ENCODE measurements around the gene DPP6. TPM values are rescaled to one million over a fixed set of nuclear protein-coding genes. Genes with fewer than 3 reads are reported as not detected.

DPP6 gene
- total and polyA plus RNA-seq, 2 donors (not counting 1 experiment from before 2014, with no cell fraction given), result not detected

DNA sequence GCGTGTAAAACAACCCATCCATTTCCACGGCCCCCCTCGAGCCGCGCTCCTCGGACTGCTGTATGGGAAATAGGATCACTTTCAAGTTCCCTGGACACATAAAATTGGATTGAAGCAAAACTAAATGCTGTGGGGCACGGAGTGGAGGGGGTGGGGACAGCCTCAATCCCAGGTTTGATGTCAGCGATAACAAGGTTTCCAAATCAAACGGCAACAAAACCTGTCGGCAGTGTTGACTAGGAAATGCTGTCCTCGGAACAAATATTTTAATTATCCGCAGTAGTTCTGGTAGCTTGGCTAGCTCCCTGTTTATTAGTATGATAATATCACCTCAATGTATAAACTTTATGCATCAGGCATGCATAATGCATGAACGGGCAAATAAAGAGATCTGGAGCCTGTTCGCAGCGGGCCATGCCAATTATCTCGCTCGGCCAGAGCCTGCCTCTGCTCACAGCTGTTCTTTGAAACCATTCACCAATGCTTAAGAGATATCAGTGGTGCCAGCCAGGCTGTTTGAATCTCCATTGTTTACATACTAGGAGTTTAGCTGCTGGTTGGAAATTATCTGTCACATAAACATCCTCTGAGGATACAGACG, 789.6 kb downstream of the DPP6 start:
- no peak overlapping the region for H3K4me3 ChIP-seq (ENCODE audit: control extremely low read depth in 1 of 5, extremely low read depth in 1 of 5, insufficient read depth in 1 of 5, low read depth in 2 of 5, low read length in 4 of 5)
- no peaks in the 10 kb centered on the region for H3K79me2 ChIP-seq (ENCODE audit: control insufficient read depth, insufficient read depth, low read length)
- Mint-ChIP-seq H3K4me3 (no peak overlapping the region), H3K4me1 (no peaks in the 10 kb centered on the region), H3K27ac (no peak overlapping the region), H3K9me3 (ENCODE audit: insufficient read depth) (no peaks in the 10 kb centered on the region), H3K27me3 (peaks cover 5% of the 10 kb centered on the region)
- H3K4me1 ChIP-seq (ENCODE audit: control insufficient read depth in 2 of 2, insufficient read depth in 2 of 2, low read length in 2 of 2), result no peaks in the 10 kb centered on the region
- ChIA-PET POLR2A (no interaction called here), CTCF (no interaction called here)
- H2AFZ ChIP-seq (ENCODE audit: insufficient read depth, low read depth, low read length, poor library complexity, severe bottlenecking), result no peak overlapping the region
- TF ChIP-seq EZH2 (IDR thresholded peaks at IDR 0.05; ENCODE audit: borderline replicate concordance, insufficient read depth, low read depth, low read length, poor library complexity, severe bottlenecking), result no peak
- no peaks in the 10 kb centered on the region for H3K36me3 ChIP-seq (replicated peaks in 1 of 2; ENCODE audit: control extremely low read depth in 1 of 2, control insufficient read depth in 1 of 2, extremely low read depth in 1 of 2, insufficient read depth in 2 of 2, low read length in 1 of 2)
- intact Hi-C loops (cut with micrococcal nuclease), result no loop called here
- H4K20me1 ChIP-seq (ENCODE audit: control insufficient read depth, insufficient read depth, low read length, poor library complexity, severe bottlenecking), result no peaks in the 10 kb centered on the region
- no peak overlapping the region for H3K27ac ChIP-seq (ENCODE audit: low read length in 2 of 2)
- no peak overlapping the region for H3K4me2 ChIP-seq (replicated peaks; ENCODE audit: low read depth, low read length, poor library complexity, severe bottlenecking)
- DNase-seq (no peak), ATAC-seq (ENCODE audit: low read depth) (no peak)
- H3K9me3 ChIP-seq (ENCODE audit: control extremely low read depth in 1 of 3, control insufficient read depth in 2 of 3, insufficient read depth in 1 of 3, low read length in 2 of 3), result peaks cover 0 to 10% (median 0%) of the 10 kb centered on the region in 3 donors
- no peaks in the 10 kb centered on the region for H3K27me3 ChIP-seq (replicated peaks in 1 of 4; ENCODE audit: control extremely low read depth in 1 of 4, control insufficient read depth in 3 of 4, insufficient read depth in 4 of 4, low read length in 3 of 4)
- no peak overlapping the region for H3K9ac ChIP-seq (ENCODE audit: low read length)
- 62% methylated on average over 15 of the region's 18 CpGs for WGBS (ENCODE audit: insufficient coverage)

DNA sequence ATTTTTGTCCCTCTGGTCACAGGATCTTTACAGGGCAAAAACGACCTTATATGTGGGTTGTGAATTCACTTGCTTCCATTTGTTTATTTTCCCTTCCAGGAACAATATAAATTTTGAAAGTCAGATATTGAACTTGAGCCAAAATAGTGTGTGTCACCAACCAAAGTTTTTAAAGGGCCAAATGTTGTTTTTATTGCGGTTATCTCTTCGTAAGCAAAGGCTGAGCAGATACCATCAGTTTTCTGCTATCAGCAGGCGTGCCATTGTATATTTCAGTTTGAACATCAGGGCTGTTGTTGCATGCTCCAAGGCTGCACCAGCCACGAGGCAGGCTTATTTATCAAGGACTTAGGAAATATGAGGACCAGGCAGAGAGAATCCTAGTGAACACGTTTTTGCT, 790.4 kb downstream of the DPP6 start:
- POLR2A ChIA-PET, result no interaction called here

More for the DNA sequence above, 790.4 kb downstream of the DPP6 start:
- H3K9me3 ChIP-seq (ENCODE audit: control extremely low read depth in 1 of 3, control insufficient read depth in 2 of 3, insufficient read depth in 1 of 3, low read length in 2 of 3), result peaks cover 0 to 10% (median 0%) of the 10 kb centered on the region in 3 donors
- no peak overlapping the region for H3K4me3 Mint-ChIP-seq
- TF ChIP-seq EZH2 (IDR thresholded peaks at IDR 0.05; ENCODE audit: borderline replicate concordance, insufficient read depth, low read depth, low read length, poor library complexity, severe bottlenecking), result no peak
- TF ChIP-seq, protein P1, sequence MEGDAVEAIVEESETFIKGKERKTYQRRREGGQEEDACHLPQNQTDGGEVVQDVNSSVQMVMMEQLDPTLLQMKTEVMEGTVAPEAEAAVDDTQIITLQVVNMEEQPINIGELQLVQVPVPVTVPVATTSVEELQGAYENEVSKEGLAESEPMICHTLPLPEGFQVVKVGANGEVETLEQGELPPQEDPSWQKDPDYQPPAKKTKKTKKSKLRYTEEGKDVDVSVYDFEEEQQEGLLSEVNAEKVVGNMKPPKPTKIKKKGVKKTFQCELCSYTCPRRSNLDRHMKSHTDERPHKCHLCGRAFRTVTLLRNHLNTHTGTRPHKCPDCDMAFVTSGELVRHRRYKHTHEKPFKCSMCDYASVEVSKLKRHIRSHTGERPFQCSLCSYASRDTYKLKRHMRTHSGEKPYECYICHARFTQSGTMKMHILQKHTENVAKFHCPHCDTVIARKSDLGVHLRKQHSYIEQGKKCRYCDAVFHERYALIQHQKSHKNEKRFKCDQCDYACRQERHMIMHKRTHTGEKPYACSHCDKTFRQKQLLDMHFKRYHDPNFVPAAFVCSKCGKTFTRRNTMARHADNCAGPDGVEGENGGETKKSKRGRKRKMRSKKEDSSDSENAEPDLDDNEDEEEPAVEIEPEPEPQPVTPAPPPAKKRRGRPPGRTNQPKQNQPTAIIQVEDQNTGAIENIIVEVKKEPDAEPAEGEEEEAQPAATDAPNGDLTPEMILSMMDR (IDR thresholded peaks at IDR 0.05), result no peak
- intact Hi-C loops (cut with micrococcal nuclease), result no loop called here
- DNase-seq (no peak), ATAC-seq (ENCODE audit: low read depth) (no peak)
- no peaks in the 10 kb centered on the region for H3K27me3 ChIP-seq (replicated peaks in 1 of 4; ENCODE audit: control extremely low read depth in 1 of 4, control insufficient read depth in 3 of 4, insufficient read depth in 4 of 4, low read length in 3 of 4)
- 26% methylated on average over 5 of the region's 6 CpGs for WGBS (ENCODE audit: insufficient coverage)
- H3K4me3 ChIP-seq (ENCODE audit: control extremely low read depth in 1 of 5, extremely low read depth in 1 of 5, insufficient read depth in 1 of 5, low read depth in 2 of 5, low read length in 4 of 5), result no peak overlapping the region
- H2AFZ ChIP-seq (ENCODE audit: insufficient read depth, low read depth, low read length, poor library complexity, severe bottlenecking), result no peak overlapping the region
- no peaks in the 10 kb centered on the region for H3K9me3 Mint-ChIP-seq (ENCODE audit: insufficient read depth)
- no peaks in the 10 kb centered on the region for H3K36me3 ChIP-seq (replicated peaks in 1 of 2; ENCODE audit: control extremely low read depth in 1 of 2, control insufficient read depth in 1 of 2, extremely low read depth in 1 of 2, insufficient read depth in 2 of 2, low read length in 1 of 2)
- no peak overlapping the region for H3K27ac ChIP-seq (ENCODE audit: low read length in 2 of 2)
- H3K27ac Mint-ChIP-seq, result no peak overlapping the region
- no peaks in the 10 kb centered on the region for H3K79me2 ChIP-seq (ENCODE audit: control insufficient read depth, insufficient read depth, low read length)
- H3K4me1 ChIP-seq (ENCODE audit: control insufficient read depth in 2 of 2, insufficient read depth in 2 of 2, low read length in 2 of 2), result no peaks in the 10 kb centered on the region
- H3K4me1 Mint-ChIP-seq, result no peaks in the 10 kb centered on the region
- no peak overlapping the region for H3K4me2 ChIP-seq (replicated peaks; ENCODE audit: low read depth, low read length, poor library complexity, severe bottlenecking)
- no peak overlapping the region for H3K9ac ChIP-seq (ENCODE audit: low read length)
- no peaks in the 10 kb centered on the region for H4K20me1 ChIP-seq (ENCODE audit: control insufficient read depth, insufficient read depth, low read length, poor library complexity, severe bottlenecking)
- CTCF ChIA-PET, result no interaction called here
- H3K27me3 Mint-ChIP-seq, result peaks cover 6% of the 10 kb centered on the region

All from B cell (primary cell).